ENCODE data around the gene INTS12. TPM values are rescaled to one million over a fixed set of nuclear protein-coding genes. Genes with fewer than 3 reads are reported as not detected.
"Not testable (repeated sequence)": the region's sequence is repeated elsewhere in the genome, so short reads cannot be mapped to it uniquely, and the experiment has no call there.

Gene INTS12
- total RNA-seq, 1 donor from 2014 or later: 8.3 TPM

DNA sequence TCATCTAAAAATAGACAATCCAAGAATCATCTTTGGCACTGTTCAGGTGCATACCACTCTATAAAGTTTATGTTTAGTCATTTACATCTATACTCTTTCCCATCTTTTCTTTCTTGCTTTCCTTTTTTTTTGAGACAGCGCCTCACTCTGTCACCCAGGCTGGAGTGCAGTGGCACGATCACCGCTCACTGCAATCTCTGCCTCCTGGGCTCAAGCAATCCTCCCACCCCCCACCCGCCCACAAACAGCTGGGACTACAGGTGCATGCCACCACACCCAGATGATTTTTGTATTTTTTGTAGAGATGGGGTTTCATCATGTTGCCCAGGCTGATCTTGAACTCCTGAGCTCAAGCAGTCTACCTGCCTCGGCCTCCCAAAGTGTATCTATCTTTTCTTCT is 13.7 kb downstream of the INTS12 start:
- not testable (repeated sequence) for DNase-seq (ENCODE audit: low spot score); ATAC-seq

DNA sequence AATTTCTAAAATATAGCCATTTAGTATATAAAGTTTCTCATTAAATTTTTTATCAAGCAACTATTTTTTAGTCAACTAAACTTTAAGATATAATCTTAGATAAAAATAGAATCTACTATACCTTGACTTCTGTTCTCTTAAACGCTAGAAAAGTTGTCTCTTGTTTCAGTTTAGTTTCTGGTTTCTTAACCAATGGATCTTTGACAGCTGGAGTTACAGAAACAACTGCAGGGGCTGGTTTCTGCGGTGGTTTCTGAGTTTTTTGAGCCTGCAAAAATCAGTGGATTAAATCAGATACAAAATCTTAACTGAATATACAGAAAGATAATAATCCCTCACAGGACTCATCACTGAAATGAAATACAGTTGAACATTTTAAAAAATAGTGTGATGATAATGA is 21.9 kb downstream of the INTS12 start:
- ATAC-seq (no peak), DNase-seq (ENCODE audit: low spot score) (no peak)

DNA sequence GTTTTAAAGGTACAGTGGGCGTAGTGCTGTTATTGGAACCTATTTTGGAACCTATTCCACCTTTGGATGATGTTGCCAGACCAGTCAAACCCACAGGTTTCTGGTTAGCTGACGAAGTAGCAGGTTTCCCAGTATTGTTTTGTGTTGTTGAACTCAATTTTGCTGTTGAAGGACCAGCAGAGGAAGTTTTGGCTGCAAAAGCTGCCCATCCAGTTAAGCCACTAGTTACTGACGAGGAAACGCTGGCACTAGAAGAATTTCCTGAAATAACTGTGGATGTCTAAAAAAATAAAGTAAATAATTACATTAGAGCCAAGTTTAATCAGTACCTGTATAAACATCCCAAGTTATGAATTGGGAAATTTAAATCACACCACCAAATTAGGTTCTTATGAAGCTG is 25.5 kb downstream of the INTS12 start:
- DNase-seq (ENCODE audit: low spot score): no peak

DNA sequence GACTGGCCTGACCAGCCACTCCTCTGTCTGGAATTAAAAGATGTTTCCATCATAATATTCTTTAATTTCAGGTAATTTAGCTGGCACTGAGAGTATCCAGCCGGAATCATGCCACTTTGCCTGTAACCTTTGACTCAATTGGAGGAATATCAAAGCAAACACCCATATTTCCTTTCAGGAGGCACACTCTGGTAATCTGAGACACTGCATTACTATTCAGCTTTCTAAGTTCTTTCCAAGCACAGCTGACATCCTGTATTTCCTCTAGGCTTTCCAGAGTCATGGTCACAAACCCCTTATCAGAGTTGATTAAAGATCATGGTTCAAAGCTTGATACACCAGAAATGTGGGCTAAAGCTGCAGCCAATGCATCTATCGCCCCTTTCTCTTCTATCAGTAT is 29.3 kb downstream of the INTS12 start:
- peak; percentile 76 for ATAC-seq
- DNase-seq (ENCODE audit: low spot score): no peak

More for the DNA sequence above, 25.5 kb downstream of the INTS12 start:
- no peak for ATAC-seq

DNA sequence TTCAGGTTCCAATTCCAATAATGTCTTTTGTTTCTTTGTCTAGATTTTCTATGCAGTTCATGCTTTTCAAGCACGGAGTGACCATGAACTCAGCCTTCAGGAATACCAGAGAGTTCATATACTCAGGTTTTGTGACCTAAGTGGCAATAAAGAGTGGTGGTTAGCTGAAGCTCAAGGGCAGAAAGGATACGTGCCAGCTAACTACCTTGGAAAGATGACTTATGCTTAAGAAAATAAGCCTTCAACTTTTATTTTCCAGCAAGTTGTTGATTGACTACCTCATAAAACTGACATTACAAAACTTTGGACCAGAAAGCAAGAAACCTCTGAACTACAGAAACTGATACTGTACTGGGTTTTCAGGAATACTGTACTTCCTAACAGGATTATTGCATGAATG is 30.8 kb downstream of the INTS12 start:
- ATAC-seq (no peak), DNase-seq (ENCODE audit: low spot score) (no peak)

DNA sequence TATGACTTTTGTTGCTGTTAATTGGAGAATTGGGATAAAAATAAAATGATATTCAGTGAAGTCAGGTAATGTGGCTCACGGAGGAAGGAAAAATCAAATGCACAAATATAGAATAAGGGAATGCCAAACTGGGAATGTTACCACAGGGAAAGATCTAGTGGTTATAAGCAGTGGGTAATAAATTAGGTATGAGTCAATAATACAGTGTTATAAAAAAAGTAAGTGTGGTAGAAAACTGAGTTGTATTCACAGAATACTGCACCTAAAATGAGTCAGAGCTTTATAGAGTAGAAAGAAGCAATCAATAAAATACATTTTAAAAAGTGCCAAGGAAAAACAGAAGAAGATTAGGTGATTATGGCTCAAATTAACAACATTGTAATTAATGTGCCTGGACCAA is 34.5 kb downstream of the INTS12 start:
- DNase-seq (ENCODE audit: low spot score) (no peak), ATAC-seq (no peak)

DNA sequence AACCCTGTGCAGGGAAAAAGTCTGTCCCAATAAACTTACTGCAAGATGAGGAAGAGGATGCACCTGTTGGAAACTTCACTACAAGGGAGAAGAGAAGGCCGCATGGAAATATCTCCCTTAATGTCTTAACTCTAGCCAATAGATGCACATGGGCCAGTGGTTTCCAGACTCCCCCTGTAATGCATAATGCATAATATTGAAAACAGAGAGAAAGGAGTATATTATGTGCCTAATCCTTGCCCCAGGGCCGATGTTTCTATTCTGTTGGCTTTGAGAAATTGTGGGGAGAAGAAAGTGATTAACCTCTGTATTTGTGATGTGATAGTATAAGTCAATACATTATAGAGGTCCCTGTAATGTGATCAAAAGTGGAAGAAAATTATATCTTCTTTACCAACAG is 37.2 kb downstream of the INTS12 start:
- no peak for DNase-seq (ENCODE audit: low spot score)
- ATAC-seq: no peak

DNA sequence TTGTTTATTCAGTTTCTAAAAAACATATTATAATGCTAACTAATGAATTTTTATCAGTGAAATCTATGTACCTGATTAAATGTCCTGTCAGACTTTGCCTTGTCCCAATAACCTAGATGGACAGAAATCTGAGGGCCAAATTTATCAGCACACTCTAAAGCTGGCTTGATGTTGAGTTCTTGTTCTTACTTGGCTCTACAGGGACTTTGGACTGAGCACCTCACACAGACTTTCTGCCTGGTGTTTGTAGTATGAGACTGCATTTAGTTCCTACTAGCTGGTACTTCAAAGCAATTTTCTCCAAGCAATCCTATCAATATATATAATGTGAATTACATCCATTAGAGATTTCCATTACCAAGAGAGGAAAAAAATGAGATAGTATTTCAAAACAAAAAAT is 37.8 kb downstream of the INTS12 start:
- ATAC-seq (peak; percentile 68), DNase-seq (ENCODE audit: low spot score) (no peak)

DNA sequence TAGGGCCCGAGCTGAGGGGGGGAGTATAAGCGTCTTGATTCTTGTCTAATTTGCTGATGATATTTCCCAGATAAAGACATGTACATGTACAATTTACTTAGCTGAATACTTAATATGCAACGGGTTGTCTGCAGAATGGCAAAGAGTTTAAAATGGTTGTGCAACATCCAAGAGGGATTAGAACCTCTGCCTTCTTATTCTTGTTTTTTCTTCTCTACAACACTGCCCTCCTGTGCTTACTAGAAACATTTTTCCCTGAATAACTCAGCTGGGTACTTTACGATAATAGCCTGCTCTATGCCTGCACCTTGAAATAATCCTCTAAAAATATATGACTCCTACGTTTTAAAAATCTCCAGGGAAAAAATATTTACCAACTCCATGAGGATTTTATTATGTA is 41.8 kb downstream of the INTS12 start:
- ATAC-seq (peak; percentile 94), DNase-seq (ENCODE audit: low spot score) (no peak)

DNA sequence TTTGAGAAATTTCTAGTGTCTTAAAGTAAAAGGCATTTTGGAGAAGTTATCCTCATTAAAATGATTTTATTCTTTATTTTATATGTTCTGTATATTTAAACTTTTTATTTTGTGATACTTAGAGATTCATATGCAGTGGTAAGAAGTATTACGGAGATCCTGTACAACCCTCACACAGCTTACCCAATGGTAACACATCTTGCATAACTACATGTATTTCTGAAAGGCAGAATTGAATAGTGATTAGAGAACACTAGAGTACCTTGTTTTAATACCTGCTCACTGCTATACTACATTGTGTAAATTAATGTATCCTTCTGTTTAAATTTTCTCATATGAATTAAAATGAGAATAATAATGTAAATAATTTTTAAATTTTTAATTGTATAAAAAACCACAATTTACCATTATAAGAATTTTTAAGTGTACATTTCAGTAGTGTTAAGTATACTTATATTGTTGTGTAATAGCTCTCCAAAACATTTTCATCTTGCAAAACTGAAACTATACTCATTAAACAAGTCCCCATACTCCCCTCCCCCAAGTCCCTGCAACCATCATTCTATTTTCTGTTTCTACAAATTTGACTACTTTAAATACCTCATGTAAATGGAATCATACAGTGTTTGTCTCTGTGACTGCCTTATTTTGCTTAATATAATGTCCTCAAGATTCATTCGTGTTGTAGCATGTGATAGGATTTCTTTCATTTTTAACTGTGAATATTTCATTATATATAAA is 45.4 kb downstream of the INTS12 start:
- no peak for DNase-seq (ENCODE audit: low spot score)
- no peak for ATAC-seq

DNA sequence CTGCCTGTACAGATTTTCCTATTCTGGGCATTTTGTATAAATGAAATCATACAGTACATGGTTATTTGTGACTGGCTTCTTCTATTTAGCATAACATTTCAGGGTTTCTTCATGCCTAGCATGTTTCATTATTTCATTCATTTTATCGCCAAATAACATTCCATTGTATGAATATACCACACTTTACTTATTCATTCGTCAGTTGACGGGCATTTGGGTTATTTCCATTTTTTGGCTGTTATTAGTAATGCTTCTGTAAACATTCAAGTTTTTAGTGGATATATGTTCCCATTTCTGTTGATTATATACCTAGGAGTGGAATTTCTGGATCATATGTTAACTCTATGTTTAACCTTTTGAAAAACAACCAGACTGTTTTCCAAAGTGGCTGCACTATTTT is 47.5 kb downstream of the INTS12 start:
- no peak for ATAC-seq
- no peak for DNase-seq (ENCODE audit: low spot score)

DNA sequence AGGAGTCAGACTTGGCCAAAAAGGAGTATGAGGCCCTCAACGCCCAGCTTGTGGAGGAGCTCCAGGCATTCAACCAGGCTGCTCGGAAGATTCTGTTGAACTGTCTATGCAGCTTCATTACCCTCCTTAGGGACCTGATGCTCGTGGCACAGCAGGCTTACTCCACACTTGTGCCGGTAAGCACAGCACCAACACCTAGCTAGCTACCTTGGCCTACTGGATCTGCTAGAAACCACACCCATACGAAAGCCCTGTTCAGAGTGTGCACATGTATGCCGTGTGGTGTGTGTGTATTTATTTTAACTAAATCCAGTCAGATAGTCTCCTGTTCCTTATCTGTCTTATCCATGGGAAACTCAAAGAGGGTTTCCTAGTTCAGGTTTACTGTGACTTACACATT is 49.3 kb downstream of the INTS12 start:
- ATAC-seq: no peak
- no peak for DNase-seq (ENCODE audit: low spot score)

DNA sequence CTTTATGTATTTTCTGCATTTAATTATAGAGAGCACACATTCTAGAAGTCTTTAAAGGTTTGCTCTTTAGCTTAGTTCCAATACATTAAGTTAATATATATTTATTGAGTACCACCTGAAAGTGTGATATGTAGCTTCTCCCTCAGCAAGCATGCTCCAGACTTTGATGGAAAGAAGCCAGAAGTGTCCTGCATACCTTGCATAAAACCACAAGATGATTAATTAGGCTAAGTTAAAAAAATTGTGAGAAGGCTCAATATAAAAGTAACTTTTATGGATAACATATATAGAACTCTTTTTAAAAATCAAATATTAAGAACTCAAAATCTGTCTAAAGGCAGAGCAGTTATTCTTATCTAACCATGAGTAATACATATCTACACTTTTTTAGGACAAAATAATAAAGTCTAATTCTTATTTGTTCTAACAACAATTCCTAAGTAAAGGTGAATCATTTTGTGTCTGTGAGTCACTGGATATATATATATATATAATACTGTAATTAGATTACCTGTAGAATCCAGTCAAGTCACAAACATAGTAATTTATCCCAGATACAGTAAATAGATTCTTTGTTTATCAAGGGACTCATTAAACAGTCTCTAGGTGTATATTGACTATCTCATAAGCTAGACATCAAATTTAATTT is 51.2 kb downstream of the INTS12 start:
- DNase-seq (ENCODE audit: low spot score) (no peak), ATAC-seq (no peak)

DNA sequence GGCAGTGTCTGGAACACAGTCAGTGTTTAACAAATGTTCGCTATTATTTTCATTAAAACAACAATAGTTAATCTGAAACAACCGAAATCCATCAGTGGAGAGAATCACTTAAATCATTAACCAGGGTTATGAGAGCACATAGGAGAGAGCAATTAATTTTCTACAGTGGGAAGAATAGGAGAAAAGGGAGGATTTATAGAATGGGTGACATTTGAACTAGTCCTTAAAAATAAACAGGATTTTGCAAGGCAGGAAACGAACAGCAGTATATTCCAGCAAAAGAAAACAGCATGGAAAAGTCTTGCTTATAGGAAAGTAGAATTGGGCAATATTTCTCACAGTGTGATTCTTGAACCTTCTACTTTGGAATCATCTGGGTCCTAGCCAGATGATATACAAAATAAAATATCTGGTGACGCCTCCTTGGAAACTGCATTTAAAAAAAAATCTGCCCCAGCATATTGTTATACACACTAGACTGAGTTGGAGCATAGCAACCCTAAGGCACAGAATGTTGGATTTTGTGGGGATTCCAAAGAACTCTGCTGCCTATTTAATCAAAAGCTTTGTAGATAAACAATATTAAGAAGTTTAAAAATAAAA is 56.1 kb downstream of the INTS12 start:
- DNase-seq (ENCODE audit: low spot score) (no peak), ATAC-seq (no peak)

DNA sequence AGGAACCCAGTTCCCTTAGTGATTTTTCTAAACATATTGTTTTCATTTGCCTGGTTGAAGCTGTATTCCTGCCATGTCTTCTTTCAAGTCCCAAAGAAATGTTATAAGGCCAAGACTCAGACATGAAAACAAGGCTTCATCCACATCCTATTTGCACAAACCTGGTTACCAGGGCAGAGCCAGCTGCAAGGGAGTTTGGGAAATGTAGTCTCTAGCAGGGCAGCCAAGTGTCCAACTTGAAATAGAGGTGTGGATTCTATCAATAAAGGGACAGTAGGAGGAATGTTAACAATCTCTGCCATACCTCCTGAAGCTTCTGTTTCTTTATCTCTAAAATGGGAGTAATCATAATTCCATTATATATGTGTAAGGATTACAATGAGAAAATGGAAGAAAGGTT is 56.6 kb downstream of the INTS12 start:
- DNase-seq (ENCODE audit: low spot score): no peak

DNA sequence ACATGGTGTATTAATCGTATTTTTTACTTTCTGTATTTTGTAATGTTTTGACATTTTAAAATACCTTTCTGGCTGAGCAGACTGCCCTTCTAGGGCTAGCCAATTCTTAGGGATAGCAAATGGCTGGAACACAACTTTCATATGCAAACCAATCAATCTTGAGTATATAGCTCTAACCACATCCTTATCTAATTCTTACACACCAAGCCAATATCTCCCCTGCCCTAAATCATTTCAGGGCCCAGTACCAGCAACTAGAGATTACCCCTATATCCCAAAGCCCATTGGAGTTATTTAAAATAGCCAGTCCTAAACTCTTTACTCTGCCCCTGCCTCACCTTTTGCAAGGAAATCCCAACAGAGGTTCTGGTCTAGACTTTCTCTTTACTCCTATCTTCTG is 58.3 kb downstream of the INTS12 start:
- DNase-seq (ENCODE audit: low spot score): no peak
- no peak for ATAC-seq

More for the DNA sequence above, 56.6 kb downstream of the INTS12 start:
- ATAC-seq: no peak

DNA sequence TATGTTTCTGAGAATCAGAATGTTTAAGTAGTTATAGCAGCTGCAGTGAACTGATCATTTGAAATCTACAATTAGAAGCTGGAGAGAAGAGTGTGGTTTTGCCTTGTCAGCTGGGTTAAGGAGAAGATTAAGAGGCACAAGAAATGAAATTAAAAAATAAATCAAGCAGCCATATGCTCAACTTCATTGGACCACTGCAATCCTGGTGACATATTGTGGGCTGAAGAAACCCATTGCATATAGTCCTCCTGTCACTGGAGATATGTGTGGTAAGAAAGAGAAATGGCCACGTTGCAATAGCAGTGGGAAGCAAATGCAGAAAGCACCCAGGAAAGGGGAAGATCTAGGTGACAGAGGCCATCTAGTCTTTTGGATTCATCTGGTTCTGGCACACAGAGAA is 63.0 kb downstream of the INTS12 start:
- ATAC-seq (no peak), DNase-seq (ENCODE audit: low spot score) (no peak)

DNA sequence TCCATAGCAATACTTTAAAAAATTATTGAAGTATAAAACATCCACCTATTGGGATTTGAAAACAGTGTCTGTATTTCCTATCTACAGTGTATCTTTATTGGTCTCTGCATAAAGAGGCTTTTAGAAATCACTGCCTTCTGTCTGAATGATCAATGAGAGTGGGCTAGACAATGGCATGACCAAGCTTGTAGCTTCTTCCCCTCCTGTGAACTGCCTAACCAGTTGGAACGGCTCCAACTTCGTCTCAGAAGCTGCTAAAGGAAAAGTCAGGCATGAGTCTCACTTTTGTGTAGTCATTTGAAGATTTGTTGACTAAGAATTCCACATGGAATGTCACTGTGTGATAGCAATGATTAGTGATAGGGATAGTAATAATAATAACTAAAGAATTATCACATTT is 64.2 kb downstream of the INTS12 start:
- ATAC-seq: no peak
- no peak for DNase-seq (ENCODE audit: low spot score)

DNA sequence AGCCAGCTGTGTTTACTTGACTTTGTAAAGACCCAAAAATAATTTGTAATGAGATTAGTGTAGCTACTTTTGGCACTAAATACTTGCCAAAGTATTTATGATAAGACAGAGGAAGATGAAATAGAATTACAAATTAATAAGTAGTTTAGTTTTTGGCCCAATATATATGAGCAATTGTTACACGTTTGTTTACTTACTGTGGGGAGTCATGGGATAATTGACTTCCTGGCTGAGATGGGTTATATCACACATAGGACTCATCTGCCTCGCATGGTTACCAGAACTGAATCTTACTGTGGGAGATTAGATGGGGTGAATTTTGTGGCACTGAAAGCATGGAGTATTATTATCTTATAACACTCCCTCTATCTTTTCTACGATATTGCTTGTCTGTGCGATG is 66.6 kb downstream of the INTS12 start:
- ATAC-seq: no peak
- DNase-seq (ENCODE audit: low spot score): no peak

DNA sequence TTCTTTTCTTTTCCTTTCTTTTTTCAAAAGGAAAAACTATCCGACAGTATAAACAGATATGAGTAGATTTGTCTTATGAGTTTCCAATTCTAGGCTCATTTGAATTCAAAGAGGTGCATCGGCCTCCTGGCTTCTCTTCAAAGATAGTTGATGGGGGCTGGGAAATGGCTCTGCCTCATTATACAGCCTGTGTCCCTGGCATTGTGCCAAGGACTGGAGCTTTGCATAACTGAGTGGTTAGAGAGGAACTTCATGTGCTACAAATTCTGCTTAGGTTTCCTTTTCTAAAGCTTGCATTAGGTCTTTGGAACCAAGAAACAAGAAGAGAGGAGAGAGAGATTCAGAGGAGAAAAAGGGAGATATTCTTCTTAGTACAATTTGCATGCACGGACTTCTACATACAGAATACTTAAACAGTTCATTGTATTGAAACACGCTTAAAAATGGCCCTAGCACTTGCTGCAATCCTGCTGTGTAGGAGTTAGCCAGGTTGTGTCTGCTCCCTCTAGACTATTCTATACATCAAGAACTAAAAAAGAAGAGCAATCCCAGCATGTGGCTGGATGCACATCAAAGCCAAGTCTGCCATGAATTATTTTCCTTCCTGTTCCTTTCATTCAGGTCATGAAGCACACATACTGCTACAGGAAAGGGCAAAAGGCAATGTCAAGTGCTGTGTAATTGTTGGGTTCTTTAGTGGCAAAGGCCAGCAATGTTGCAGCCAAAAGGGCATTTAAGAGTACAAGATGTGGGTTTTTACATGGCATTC is 70.9 kb downstream of the INTS12 start:
- DNase-seq (ENCODE audit: low spot score): peak; percentile 71
- ATAC-seq: peak; percentile 80

DNA sequence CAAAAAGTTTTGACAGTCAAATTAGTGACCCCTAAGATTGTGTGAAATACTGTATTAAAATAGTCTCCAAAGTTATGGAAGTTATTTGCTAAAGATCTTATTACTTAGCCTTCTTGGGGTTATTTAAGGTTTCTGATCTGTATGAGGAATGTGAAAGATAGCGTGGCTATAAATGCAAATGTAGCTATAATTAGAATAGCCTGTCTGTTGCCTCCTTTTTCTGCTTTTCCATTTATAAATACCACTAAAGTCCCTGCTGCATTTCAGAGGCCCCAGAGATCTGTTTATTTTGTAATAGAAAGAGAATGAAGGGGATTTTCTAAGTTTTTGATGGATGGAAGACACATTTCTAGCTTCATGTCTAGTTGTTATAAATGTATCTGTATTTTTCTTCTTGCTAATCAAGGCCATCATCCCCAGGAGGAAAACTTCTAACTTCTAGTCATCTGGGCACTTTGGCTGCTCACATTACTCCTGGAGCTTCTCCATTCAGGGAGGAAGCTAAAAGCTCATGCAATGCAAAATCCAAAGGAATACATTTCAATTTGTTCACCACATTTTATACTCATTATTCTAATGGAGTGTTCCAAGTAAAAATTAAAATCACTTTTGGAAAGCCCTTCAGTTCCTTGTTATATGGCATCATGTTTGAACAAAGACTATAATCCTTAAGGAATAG is 73.9 kb downstream of the INTS12 start:
- no peak for DNase-seq (ENCODE audit: low spot score)
- no peak for ATAC-seq

Measured in left lobe of liver (tissue), 2 donors.